ENCODE results near the gene MAPKBP1.

MAPKBP1 gene

GRCh38 chr15:41805711-41806110, 31.4 kb downstream of the MAPKBP1 start:
- DNase-seq (ENCODE audit: low read depth in 1 of 2, low spot score in 1 of 2): no peak

DNA sequence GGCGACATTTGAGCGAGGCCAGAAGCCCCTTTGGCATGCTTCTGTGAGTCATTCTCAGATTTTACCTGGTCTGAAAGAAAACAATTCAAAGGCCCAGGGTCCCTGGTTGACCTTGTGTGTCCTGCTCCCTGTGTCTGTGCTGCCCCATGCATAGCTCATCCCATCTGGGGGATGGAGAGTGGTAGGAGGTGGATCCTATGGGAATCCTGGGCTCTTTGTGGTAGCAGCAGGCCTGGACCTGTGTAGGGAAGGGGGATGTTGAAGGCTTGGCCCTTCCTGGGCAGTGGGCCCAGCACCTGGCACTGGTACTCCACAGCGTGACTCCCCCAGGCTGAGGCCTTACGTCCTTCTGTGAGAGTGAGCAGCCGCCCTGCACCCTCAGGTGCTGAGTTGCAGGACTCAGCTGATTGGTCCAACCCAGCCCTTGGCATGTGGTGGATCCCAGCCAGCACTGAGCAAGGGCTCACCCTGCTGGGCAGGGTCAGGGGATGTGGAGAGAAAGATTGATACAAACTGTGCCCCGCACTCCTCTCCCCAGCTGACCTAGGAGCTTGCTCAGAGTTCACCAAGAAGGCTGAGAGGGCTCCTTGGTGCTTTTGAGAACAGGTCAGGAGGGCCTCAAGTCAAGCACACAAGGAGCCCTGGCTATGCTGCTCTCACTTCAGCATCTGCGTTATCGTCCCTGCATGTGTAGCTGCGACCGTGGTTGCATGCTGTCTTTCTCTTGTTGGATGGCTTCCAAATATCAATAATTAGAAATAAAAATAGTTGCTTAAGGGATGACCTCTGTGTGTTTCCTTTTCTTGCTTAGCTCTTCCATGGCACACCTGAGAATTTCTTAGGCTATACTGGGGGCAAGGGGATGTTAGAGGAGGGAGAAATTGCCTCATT, 32.3 kb downstream of the MAPKBP1 start:
- DNase-seq (ENCODE audit: low read depth in 1 of 2, low spot score in 1 of 2): no peak

DNA sequence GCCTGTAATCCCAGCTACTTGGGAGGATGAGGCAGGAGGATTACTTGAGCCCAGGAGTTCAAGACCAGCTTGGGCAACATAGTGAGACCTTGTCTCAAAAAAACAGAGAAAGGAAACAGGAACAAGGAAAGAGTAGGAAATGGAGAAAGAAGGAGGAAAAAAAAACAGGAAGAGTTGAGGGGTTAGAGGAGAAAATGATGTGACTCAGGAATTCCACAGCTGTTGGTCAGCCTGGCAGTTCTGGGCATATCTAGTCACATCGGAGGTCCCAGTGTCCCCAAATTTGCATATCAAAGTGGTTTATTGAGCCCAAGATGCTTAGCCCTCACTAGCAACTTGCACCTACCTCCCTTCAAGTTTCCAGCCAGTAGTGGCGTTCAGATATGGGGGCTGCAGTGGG, 34.8 kb downstream of the MAPKBP1 start:
- DNase-seq (ENCODE audit: low read depth in 1 of 2, low spot score in 1 of 2): no peak

DNA sequence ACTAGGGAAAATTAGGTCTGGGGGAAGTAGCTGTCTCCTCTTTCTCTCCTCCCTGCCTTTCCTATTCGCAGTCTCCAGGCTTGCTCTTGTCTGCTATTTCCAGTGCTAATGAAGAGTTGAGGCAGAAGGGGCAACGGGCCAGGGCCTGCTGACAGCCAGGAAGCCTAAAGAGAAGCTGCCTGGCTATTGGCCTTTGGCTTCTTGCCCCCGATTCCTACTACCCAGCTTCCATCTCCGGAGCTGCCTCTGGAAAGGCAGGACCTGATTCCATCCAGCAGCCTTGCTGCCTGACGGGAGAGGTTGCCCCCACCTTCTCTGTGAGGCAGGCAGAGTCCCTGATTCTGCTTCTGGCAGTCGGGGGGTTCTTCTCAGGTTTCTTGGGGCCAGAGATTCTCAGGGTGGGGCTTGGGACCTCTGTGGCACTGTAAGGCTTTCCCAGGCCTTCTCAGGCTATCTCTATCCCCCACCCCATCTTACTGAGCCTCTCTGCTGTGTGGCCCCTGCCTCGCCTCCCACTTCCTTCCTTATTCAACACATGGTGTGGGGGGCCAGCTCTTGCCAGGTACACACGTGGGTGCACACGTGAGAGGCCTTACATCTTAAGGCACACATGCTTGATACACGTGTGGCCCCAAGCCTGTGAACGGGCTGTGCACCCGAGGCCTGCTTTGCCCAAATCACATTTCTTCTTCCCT, 35.4 kb downstream of the MAPKBP1 start:
- DNase-seq (ENCODE audit: low read depth in 1 of 2, low spot score in 1 of 2): no peak

GRCh38 chr15:41810651-41811431, 36.6 kb downstream of the MAPKBP1 start:
- DNase-seq (ENCODE audit: low read depth in 1 of 2, low spot score in 1 of 2): no peak

DNA sequence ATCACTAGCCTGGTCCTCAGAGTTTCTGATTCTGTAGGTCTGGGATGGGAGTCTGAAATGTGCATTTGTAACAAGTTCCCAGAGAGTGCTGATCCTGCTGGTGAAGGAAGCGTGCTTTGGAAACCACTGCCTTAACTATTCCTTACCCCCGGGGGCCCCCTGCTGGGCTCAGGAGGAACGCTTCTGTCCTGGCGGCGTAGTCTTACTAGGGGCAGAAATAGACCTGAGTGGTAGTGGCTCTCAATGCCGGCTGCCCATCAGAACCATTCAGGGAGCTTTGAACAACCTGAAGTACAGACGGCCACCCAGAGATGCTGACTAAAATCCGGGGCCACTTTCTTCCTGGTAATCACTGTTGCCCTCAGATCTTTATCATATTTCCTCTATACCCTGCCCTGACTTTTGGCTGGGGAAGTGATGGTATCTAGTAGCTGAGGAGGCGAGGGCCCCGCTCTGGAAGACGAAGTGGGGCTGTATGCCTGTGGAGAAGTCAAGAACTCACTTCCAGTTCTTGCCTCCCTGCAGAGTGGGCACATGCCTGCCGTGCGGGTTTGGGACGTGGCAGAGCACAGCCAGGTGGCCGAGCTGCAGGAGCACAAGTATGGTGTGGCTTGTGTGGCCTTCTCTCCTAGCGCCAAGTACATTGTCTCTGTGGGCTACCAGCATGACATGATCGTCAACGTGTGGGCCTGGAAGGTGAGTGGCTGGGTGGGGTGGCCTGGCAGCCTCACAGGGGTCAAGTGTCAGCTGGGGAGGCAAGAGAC, 37.3 kb downstream of the MAPKBP1 start:
- peak; percentile 42 to 64 for DNase-seq (ENCODE audit: low read depth in 1 of 2, low spot score in 1 of 2)

DNA sequence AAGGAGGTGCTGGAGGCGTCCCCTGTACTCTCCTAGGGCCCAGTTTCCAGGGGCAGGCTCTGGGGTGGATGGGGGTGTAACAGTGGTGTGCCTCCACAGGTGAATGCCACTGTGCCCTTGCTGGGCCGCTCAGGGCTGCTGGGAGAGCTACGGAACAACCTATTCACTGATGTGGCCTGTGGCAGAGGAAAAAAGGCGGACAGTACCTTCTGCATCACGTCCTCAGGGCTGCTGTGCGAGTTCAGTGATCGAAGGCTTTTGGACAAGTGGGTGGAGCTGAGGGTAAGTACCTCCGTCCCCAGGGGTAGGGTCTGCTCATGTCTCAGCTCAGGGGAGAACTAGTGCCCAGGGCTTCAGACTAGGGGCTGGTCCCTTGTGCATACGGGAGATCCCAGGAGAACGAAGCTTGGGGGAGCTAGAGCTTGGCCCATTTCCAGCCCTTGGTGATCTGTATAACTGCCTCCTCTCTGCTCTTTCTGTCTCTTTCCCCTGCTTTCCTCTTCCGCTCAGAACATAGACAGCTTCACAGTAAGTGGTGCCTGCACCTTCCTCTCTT, 38.6 kb downstream of the MAPKBP1 start:
- no peak for DNase-seq (ENCODE audit: low read depth in 1 of 2, low spot score in 1 of 2)

DNA sequence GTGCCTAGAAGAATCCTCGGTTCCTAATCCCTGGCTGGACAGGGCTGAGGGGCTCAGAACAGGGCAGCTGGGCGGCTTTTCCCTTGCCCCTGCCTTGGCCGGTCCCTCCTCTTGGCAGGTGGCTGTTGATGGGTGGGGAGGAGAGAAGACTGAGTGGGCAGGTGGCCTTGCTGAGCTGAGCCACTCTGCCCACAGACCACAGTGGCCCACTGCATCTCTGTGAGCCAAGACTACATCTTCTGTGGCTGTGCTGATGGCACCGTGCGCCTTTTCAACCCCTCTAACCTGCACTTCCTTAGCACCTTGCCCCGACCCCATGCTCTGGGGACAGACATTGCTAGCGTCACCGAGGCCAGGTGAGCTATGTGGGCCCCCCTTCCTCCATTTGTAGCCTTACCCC, 39.1 kb downstream of the MAPKBP1 start:
- no peak for DNase-seq (ENCODE audit: low read depth in 1 of 2, low spot score in 1 of 2)

DNA sequence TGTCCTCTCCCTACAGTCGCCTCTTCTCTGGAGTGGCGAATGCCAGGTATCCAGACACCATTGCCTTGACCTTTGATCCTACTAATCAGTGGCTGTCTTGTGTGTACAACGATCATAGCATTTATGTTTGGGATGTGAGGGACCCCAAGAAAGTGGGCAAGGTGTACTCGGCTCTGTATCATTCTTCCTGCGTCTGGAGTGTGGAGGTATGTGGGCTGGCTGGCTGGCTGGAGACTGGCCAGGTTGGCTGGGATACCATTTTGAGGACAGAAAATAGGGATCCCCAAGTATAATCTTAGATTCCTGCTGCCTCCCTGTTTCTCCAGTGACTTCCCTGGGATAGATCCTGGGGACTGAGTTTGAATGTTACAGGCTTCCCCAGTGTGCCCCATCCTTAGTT, 40.2 kb downstream of the MAPKBP1 start:
- no peak for DNase-seq (ENCODE audit: low read depth in 1 of 2, low spot score in 1 of 2)

GRCh38 chr15:41816788-41817187, 42.5 kb downstream of the MAPKBP1 start:
- no peak for DNase-seq (ENCODE audit: low read depth in 1 of 2, low spot score in 1 of 2)

- no peak for DNase-seq (ENCODE audit: low read depth in 1 of 2, low spot score in 1 of 2)
Observed at GRCh38 chr15:41817327-41817726, 43.0 kb downstream of the MAPKBP1 start.

DNA sequence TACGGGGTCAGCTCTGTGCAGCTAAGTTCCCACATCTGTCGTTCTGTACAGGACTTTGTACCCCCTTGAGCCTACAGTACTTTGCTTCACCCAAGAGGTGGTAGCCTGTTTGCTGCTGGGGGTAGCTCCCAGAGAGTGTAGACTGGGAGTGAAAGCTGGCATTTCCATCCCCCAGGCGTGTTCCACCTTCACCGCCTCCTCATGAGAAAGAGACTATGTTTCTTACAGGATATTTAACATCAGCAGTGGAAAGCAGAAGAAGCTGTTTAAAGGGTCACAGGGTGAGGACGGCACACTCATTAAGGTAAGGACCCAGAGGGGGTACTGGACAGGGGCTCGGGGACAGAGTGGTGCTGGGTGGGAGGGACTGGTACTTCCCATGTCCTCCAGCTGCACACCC, 43.5 kb downstream of the MAPKBP1 start:
- no peak for DNase-seq (ENCODE audit: low read depth in 1 of 2, low spot score in 1 of 2)

- no peak for DNase-seq (ENCODE audit: low read depth in 1 of 2, low spot score in 1 of 2)
Observed at GRCh38 chr15:41819455-41820050, 45.3 kb downstream of the MAPKBP1 start.

DNA sequence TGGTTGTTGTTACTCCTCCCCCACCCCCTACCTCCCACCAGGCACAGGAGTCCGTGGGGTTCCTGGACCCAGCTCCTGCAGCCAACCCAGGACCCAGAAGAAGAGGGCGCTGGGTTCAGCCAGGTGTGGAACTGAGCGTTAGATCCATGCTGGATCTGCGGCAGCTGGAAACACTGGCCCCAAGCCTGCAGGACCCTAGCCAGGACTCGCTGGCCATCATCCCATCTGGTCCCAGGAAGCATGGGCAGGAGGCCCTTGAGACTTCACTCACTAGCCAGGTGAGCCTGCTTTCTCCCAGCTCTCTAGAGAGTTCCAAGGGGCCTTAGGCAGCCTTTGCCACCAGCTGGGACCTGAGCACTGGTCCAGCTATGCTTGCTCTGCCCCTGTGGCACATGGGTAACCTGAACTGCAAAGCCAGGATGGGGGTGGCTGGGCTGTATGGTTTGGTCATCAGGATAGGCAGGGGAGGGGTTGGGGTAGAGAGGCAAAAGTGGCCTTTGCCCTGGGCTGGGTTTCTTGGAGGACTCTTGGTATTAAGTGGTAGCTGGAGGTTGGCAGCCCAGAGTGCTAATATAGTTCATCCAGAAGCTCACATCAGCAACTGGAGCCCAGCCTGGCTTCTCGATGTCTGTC, 46.6 kb downstream of the MAPKBP1 start:
- no peak for DNase-seq (ENCODE audit: low read depth in 1 of 2, low spot score in 1 of 2)

GRCh38 chr15:41821831-41822230, 47.5 kb downstream of the MAPKBP1 start:
- no peak for DNase-seq (ENCODE audit: low read depth in 1 of 2, low spot score in 1 of 2)

DNA sequence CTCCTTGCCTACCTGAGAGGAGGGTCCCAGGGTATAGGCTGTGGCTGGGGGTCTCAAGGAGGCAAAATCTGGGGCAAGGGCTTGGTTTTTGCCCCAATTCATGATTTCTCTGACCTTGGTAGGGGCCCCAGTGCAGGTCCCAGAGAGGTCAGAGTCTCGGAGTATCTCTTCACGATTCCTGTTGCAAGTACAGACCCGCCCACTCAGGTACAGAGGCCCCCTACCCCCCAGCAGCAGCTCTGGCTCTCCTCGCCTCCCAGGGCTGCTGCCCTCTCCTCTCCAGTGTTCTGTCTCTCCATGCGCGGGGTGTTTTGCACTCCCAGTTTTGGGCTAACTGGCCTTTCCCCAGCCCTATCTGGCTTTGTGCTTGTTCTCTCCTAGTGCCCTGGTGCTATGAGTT, 48.2 kb downstream of the MAPKBP1 start:
- no peak for DNase-seq (ENCODE audit: low read depth in 1 of 2, low spot score in 1 of 2)

GRCh38 chr15:41822957-41823356, 48.7 kb downstream of the MAPKBP1 start:
- no peak for DNase-seq (ENCODE audit: low read depth in 1 of 2, low spot score in 1 of 2)

DNA sequence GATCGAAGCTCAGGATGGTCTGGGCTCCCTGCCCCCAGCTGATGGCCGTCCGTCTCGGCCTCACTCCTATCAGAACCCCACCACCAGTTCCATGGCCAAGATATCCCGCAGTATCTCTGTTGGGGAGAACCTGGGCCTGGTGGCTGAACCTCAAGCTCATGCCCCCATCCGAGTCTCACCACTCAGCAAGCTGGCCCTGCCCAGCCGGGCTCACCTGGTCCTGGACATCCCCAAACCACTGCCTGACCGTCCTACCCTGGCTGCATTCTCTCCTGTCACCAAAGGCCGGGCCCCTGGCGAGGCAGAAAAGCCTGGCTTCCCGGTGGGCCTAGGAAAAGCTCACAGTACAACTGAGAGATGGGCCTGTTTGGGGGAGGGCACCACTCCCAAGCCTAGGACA, 49.2 kb downstream of the MAPKBP1 start:
- no peak for DNase-seq (ENCODE audit: low read depth in 1 of 2, low spot score in 1 of 2)

DNA sequence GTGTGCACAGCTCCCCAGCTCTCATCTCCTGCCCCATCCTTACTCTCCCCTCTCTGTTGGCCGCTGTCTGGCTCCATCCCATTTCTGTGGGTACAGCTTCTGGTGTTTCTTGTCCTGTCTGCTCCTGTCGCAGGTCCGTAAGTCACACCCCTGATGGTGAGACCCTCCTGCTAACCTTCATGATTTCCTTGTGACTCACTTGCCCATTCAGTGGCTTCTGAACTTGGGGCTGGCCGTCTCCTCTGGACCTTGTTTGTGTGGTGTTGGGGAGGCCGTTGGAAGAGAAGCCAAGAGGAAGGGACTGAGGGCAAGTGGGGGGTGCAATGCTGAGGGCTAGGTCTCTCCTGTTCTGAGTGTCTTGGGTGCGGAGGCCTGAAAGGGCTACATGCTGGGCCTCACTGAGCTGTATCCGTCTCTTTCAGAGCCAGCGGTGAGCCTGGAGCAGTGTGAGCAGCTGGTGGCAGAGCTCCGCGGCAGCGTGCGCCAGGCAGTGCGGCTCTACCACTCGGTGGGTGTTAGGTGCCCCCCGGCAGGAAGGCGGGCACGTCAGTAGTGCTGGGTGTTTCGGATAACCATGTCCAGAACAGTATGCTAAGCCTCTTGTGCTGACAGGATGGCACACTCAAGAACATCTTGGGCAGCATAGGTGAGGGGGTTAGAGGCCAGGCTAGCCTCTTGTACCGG, 49.9 kb downstream of the MAPKBP1 start:
- DNase-seq (ENCODE audit: low read depth in 1 of 2, low spot score in 1 of 2): no peak
